ENCODE results near the gene ALDH3A1. TPM values are rescaled to one million over a fixed set of nuclear protein-coding genes. Genes with fewer than 3 reads are reported as not detected.

ALDH3A1 gene
- total and polyA plus RNA-seq, 10 of the 15 experiments (the other 5 are each of a cell fraction or from before 2014, with no cell fraction given) = 0.20 TPM; not detected in 9

GRCh38 chr17:19738073-19738449 lies 10.0 kb downstream of the ALDH3A1 start (continued):
- no peak for TF ChIP-seq RCOR1 (conservative IDR thresholded peaks at IDR 0.05; ENCODE audit: low read depth, low read length)
- no peak for TF ChIP-seq NFXL1 (IDR thresholded peaks at IDR 0.05; ENCODE audit: borderline replicate concordance)
- TF ChIP-seq CHD2 (IDR thresholded peaks at IDR 0.05; ENCODE audit: borderline replicate concordance, low read depth, low read length) = no peak
- no peak for TF ChIP-seq RBBP5 (conservative IDR thresholded peaks at IDR 0.05)
- no peak for TF ChIP-seq ESRRA (IDR thresholded peaks at IDR 0.05; ENCODE audit: low read length)
- TF ChIP-seq KDM1A (IDR thresholded peaks at IDR 0.05; ENCODE audit: borderline replicate concordance) = no peak

DNA sequence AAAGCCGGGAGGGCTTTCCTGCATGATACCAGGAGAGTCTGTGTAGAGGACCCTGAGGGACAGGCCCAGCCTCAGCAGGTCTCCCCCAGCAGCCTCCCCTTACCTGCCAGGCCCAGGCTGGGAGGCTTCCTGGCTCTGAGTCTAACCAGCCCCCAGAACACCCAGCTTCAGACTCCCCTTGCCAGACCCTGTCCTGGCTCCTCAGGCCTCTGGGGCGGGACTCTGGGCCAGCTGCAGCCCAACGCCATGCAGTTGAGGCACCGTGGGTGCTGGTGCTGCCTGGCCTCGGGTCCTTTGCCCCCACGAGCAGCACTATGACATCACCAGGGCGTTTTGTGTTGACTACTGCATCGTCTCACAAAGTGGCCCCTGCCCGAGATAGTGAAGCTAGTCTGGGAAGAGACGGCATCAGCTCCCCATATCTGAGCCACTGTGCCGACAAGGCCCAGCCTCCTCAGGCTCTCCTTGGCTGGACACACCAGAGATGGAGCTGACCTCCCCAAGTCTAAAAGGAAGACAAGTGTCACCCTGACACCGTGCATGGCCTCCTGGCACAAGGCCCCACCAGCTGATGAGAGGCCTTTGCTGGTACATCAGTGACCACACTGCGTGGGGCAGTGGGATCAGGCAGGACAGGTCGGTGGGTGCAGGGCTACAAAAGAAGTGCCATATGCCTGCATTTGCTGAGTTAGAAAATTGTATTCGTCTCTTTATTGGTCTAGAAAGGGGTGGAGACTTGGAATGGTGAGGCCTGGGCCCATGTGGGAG lies 10.6 kb downstream of the ALDH3A1 start:
- H3K27ac ChIP-seq (ENCODE audit: control insufficient read depth, insufficient read depth) = no peak overlapping the region
- CTCF ChIA-PET = no interaction called here
- FAIRE-seq (no peak), DNase-seq (ENCODE audit: low read depth, low spot score) (no peak), ATAC-seq (no peak)
- no peaks in the 10 kb centered on the region for H3K36me3 ChIP-seq (ENCODE audit: control insufficient read depth in 2 of 2, insufficient read depth in 2 of 2, low read length in 1 of 2)
- no peak overlapping the region for H2AFZ ChIP-seq (ENCODE audit: control insufficient read depth, low read depth, low read length)
- in situ Hi-C loops (cut with MboI) = no loop called here
- no peak overlapping the region for H3K4me2 ChIP-seq (ENCODE audit: control insufficient read depth, insufficient read depth)
- RAD21 ChIA-PET (ENCODE audit: unreplicated experiment) = no interaction called here
- no peaks in the 10 kb centered on the region for H3K79me2 ChIP-seq (ENCODE audit: control insufficient read depth, insufficient read depth, low read length)
- no peaks in the 10 kb centered on the region for H3K9me3 ChIP-seq (replicated peaks; ENCODE audit: control insufficient read depth, insufficient read depth, low read length)
- no peak overlapping the region for H3K4me3 ChIP-seq
- no TSS peak for BruUV-seq (replicated peaks)
- H4K20me1 ChIP-seq (ENCODE audit: control insufficient read depth, insufficient read depth) = no peaks in the 10 kb centered on the region
- no peaks in the 10 kb centered on the region for H3K4me1 ChIP-seq (ENCODE audit: control insufficient read depth, insufficient read depth, low read length)
- POLR2A ChIA-PET = no interaction called here
- intact Hi-C loops (cut with micrococcal nuclease; ENCODE audit: unreplicated experiment) = no loop called here
- 31% methylated on average over 15 of the region's 15 CpGs for WGBS (ENCODE audit: insufficient coverage, insufficient replicate concordance, low lambda C conversion rate, missing lambda C conversion rate)
- H3K27me3 ChIP-seq (replicated peaks in 1 of 2; ENCODE audit: control insufficient read depth in 2 of 2, insufficient read depth in 2 of 2, low read length in 1 of 2) = no peaks in the 10 kb centered on the region
- SMC1A ChIA-PET (ENCODE audit: uncharacterized antibody, unreplicated experiment) = no interaction called here
- H3K9ac ChIP-seq (ENCODE audit: control insufficient read depth, insufficient read depth, low read length) = no peak overlapping the region
- TF ChIP-seq MYB (IDR thresholded peaks at IDR 0.05; ENCODE audit: borderline replicate concordance, low read depth, low read length) = no peak
- TF ChIP-seq CHD2 (IDR thresholded peaks at IDR 0.05; ENCODE audit: borderline replicate concordance, low read depth, low read length) = no peak
- TF ChIP-seq RBBP5 (conservative IDR thresholded peaks at IDR 0.05) = no peak
- no peak for TF ChIP-seq YBX1 (IDR thresholded peaks at IDR 0.05)
- no peak for TF ChIP-seq FOXM1 (IDR thresholded peaks at IDR 0.05; ENCODE audit: low read depth, low read length)
- TF ChIP-seq, protein P1, sequence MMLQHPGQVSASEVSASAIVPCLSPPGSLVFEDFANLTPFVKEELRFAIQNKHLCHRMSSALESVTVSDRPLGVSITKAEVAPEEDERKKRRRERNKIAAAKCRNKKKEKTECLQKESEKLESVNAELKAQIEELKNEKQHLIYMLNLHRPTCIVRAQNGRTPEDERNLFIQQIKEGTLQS (IDR thresholded peaks at IDR 0.05; ENCODE audit: borderline replicate concordance, extremely low read depth, low read depth, low read length) = no peak
- TF ChIP-seq RUNX3 (IDR thresholded peaks at IDR 0.05; ENCODE audit: low read length) = no peak
- TF ChIP-seq ATF7 (IDR thresholded peaks at IDR 0.05; ENCODE audit: low read depth) = no peak
- TF ChIP-seq POU2F2 (IDR thresholded peaks at IDR 0.05; ENCODE audit: borderline replicate concordance, low read depth, low read length) = no peak
- no peak for TF ChIP-seq EED (IDR thresholded peaks at IDR 0.05; ENCODE audit: low read depth)
- no peak for TF ChIP-seq SP1 (IDR thresholded peaks at IDR 0.05; ENCODE audit: low read depth, low read length)
- no peak for TF ChIP-seq REST (IDR thresholded peaks at IDR 0.05; ENCODE audit: low read depth, low read length)
- no peak for TF ChIP-seq JUND (IDR thresholded peaks at IDR 0.05; ENCODE audit: low read depth, low read length)
- TF ChIP-seq MAX (IDR thresholded peaks at IDR 0.05; ENCODE audit: low read depth, low read length) = no peak
- no peak for TF ChIP-seq CBFB (IDR thresholded peaks at IDR 0.05; ENCODE audit: low read depth)
- no peak for TF ChIP-seq USF2 (IDR thresholded peaks at IDR 0.05; ENCODE audit: borderline replicate concordance, low read depth, low read length)

All from GM12878 (cell line).